GM12864 (cell line): Measurements from ENCODE around the gene RALA.
A peak's percentile ranks its signal among the peaks of the same experiment; 100 is the strongest.

Experiments used
- DNase-seq: peaks from one replicate; pipeline ENCODE4 v3.0.0-alpha.2; 2011; ENCODE audit warnings: low read depth
- H3K4me3 ChIP-seq: 2 replicates; pipeline ENCODE4 v1.5.1; 2011; ENCODE audit warnings: mild to moderate bottlenecking, low read depth, low read length, control low read depth
- CTCF ChIP-seq: IDR thresholded peaks from 2 replicates; pipeline ENCODE4 v1.5.1; 2011; ENCODE audit warnings: low read depth, mild to moderate bottlenecking, moderate library complexity, low read length, control low read depth, inconsistent platforms; ENCODE audit errors: missing control alignments

RALA gene

GRCh38 chr7:39605087-39605486 is 18.3 kb upstream of the RALA start:
- DNase-seq, result no peak
- no peak for TF ChIP-seq CTCF
- no peak overlapping the region for H3K4me3 ChIP-seq

- H3K4me3 ChIP-seq, result no peak overlapping the region
- TF ChIP-seq CTCF, result no peak
- DNase-seq, result no peak
Measured at GRCh38 chr7:39606352-39606751, 17.0 kb upstream of the RALA start.

- DNase-seq, result no peak
- H3K4me3 ChIP-seq, result no peak overlapping the region
- no peak for TF ChIP-seq CTCF
Measured at GRCh38 chr7:39606941-39607340, 16.4 kb upstream of the RALA start.

GRCh38 chr7:39607865-39608264 is 15.5 kb upstream of the RALA start:
- no peak overlapping the region for H3K4me3 ChIP-seq
- TF ChIP-seq CTCF, result no peak
- no peak for DNase-seq

GRCh38 chr7:39608278-39608677 is 15.1 kb upstream of the RALA start:
- DNase-seq, result no peak
- TF ChIP-seq CTCF, result no peak
- no peak overlapping the region for H3K4me3 ChIP-seq

GRCh38 chr7:39609113-39609934 is 14.0 kb upstream of the RALA start:
- no peak for DNase-seq
- TF ChIP-seq CTCF, result peak; percentile 11

GRCh38 chr7:39609935-39610263 is 13.5 kb upstream of the RALA start:
- H3K4me3 ChIP-seq, result no peak overlapping the region
- no peak for TF ChIP-seq CTCF
- DNase-seq, result no peak

More at GRCh38 chr7:39609113-39609934, 14.0 kb upstream of the RALA start:
- no peak overlapping the region; the same call in 1 of the 2 replicates for H3K4me3 ChIP-seq
